Calu3 (cell line): ENCODE data around the gene BDKRB2. TPM values are rescaled to one million over a fixed set of nuclear protein-coding genes. Genes with fewer than 3 reads are reported as not detected.

Experiments
- BruUV-seq: library from RNA; stranded (reverse); fragments of 400-500 nt; replicated peaks from 2 replicates; lab custom pipeline; 2021; lab: Mats Ljungman, UMichigan
- CTCF ChIA-PET: fragments of 300-600 bp; sonication (Branson Sonifier 250); formaldehyde crosslinking; loops from one replicate; lab custom pipeline; 2022; ENCODE audit warnings: antibody characterized with exemption; lab: Charles Lee
- DNase-seq: peaks from one replicate; pipeline ENCODE4 v3.0.0; 2022
- H3K27ac Mint-ChIP-seq: one replicate; pipeline ENCODE4 v1.8.0; 2022; ENCODE audit warnings: mixed read lengths; ENCODE audit not compliant: unreplicated experiment
- H3K27me3 Mint-ChIP-seq: one replicate; pipeline ENCODE4 v1.8.0; 2022; ENCODE audit warnings: mixed read lengths; ENCODE audit not compliant: unreplicated experiment
- H3K36me3 Mint-ChIP-seq: one replicate; pipeline ENCODE4 v1.8.0; 2022; ENCODE audit warnings: mild to moderate bottlenecking, moderate library complexity, mixed read lengths; ENCODE audit not compliant: insufficient read depth, unreplicated experiment
- H3K4me1 Mint-ChIP-seq: one replicate; pipeline ENCODE4 v1.8.0; 2022; ENCODE audit warnings: mild to moderate bottlenecking, low read depth, mixed read lengths; ENCODE audit not compliant: unreplicated experiment
- H3K4me3 Mint-ChIP-seq: one replicate; pipeline ENCODE4 v1.8.0; 2022; ENCODE audit warnings: mild to moderate bottlenecking, low read depth, moderate library complexity, mixed read lengths; ENCODE audit not compliant: unreplicated experiment
- H3K9me3 Mint-ChIP-seq: one replicate; pipeline ENCODE4 v1.8.0; 2022; ENCODE audit warnings: low read depth, mixed read lengths; ENCODE audit not compliant: unreplicated experiment
- intact Hi-C: fragments of 100-400 bp; cut with micrococcal nuclease; formaldehyde crosslinking; loops from one replicate; pipeline ENCODE4 v1.10.0; 2022; ENCODE audit not compliant: unreplicated experiment
- total RNA-seq: library from RNA; stranded (reverse); gene quantifications from 2 replicates; pipeline ENCODE4 v1.2.3, GENCODE V29; 2022
- TF ChIP-seq, protein P1 (sequence below): fragments of 200-600 bp; IDR thresholded peaks from one replicate; pipeline ENCODE4 v1.8.0; 2022; ENCODE audit warnings: antibody characterized with exemption; ENCODE audit not compliant: unreplicated experiment

Gene BDKRB2
- total RNA-seq, 1 experiment from 2014 or later: 0.28 TPM

DNA sequence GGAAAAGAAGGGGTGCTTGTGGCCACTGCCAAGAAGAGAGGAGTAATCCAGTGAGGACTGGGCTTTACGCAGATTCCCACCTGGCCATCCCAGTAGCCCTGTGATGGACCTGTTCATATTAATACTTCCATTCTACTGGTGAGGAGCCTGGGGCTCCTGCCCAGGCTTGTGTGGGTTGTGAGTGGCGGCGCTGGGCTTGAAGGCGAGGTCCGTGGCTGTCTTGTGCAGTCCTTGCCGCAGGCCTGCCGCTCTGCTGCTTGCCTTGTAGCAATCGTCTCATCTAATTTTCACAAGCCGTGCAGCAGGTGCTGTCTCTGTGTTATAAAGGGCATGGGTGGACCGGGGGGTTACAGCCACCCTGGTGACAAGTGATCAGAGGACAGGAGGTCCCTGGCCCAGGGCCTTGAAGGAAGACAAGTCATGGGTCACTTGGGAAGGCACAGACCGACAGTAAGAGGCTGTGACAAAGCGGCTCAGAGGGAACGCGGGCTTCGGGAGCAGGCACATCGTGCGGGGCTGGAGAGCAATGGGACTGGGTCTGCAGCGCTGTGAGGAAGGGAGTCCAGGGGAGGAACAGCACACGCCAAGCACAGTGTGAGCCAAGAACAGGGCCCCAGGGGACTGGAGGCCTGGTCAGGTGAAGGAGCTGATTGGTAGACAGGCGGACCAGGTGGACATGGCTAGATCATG lies 7.3 kb upstream of the BDKRB2 start:
- BruUV-seq: no TSS peak
- Mint-ChIP-seq H3K9me3 (no peaks in the 10 kb centered on the region), H3K4me3 (no peak overlapping the region), H3K27me3 (peaks cover 18% of the 10 kb centered on the region), H3K4me1 (peaks cover 32% of the 10 kb centered on the region), H3K27ac (no peak overlapping the region), H3K36me3 (no peaks in the 10 kb centered on the region)
- TF ChIP-seq, protein P1, sequence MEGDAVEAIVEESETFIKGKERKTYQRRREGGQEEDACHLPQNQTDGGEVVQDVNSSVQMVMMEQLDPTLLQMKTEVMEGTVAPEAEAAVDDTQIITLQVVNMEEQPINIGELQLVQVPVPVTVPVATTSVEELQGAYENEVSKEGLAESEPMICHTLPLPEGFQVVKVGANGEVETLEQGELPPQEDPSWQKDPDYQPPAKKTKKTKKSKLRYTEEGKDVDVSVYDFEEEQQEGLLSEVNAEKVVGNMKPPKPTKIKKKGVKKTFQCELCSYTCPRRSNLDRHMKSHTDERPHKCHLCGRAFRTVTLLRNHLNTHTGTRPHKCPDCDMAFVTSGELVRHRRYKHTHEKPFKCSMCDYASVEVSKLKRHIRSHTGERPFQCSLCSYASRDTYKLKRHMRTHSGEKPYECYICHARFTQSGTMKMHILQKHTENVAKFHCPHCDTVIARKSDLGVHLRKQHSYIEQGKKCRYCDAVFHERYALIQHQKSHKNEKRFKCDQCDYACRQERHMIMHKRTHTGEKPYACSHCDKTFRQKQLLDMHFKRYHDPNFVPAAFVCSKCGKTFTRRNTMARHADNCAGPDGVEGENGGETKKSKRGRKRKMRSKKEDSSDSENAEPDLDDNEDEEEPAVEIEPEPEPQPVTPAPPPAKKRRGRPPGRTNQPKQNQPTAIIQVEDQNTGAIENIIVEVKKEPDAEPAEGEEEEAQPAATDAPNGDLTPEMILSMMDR: no peak
- intact Hi-C loops: no loop called here
- no peak for DNase-seq
- CTCF ChIA-PET: no interaction called here

DNA sequence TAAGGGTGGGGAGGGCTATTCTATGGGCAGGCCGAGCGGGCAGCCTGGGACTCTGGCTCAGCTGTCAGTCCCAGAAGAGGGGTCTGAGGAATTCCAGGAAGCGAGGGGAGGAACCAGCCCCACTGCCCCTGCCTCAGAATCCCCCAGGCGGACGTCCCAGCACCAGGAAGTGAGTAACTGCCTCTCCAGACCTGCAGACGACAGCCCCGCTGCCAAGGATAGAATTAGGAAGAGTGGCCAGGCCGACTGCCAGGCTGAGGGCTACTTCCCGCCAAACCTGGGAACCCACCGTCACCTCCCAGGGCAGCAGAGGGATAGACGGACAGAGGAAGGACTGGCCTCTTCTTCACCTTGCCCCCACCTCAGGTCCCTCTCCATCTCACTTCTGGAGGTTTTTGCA lies 6.7 kb upstream of the BDKRB2 start:
- TF ChIP-seq, protein P1: no peak
- Mint-ChIP-seq H3K36me3 (no peaks in the 10 kb centered on the region), H3K4me1 (peaks cover 32% of the 10 kb centered on the region), H3K27ac (no peak overlapping the region), H3K4me3 (no peak overlapping the region), H3K27me3 (peaks cover 18% of the 10 kb centered on the region), H3K9me3 (no peaks in the 10 kb centered on the region)
- DNase-seq: no peak
- BruUV-seq: no TSS peak
- intact Hi-C loops: no loop called here
- CTCF ChIA-PET: no interaction called here

DNA sequence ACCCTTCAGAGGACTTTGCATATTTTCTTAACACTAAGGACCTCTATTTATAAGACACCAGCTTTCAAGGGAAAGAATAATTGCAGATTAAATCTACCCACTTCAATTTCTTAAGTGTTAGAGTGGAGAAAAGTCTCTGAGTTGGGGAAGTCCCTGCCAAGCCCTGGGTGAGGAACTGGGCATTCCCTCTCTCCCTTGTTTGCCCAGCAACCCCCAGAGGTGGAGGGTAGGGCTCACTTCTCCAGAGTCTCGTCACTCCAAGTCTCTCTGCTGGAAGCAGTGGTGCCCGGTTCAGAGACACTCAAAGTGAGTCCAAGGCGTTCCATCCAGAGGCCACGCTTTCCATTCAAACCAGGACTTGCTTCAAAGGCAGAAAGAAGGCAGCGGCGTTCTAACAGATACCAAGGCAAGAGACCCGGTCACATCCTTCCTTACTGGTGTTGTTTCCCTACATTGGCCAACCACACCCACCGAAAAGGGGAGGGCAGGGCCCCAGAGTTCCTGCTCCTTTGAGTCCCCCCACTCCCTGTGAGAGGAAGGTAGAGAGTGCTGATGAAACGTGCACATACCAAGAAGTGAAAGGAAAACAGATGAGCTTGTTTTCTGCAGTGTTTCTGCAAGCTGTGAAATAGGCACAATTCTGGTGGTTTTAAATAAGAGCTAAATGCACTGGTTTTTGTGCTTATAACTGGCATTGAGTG lies 6.1 kb upstream of the BDKRB2 start:
- peaks cover 33% of the 10 kb centered on the region for H3K4me1 Mint-ChIP-seq
- peaks cover 20% of the 10 kb centered on the region for H3K27me3 Mint-ChIP-seq
- no peak overlapping the region for H3K27ac Mint-ChIP-seq
- H3K36me3 Mint-ChIP-seq: no peaks in the 10 kb centered on the region
- no peak overlapping the region for H3K4me3 Mint-ChIP-seq
- TF ChIP-seq, protein P1: no peak
- H3K9me3 Mint-ChIP-seq: no peaks in the 10 kb centered on the region
- DNase-seq: no peak
- CTCF ChIA-PET: interaction anchor here (0.5 to 0.7 kb wide), 2 partner anchors 13 to 17 kb away, joined by 3 read pairs; no protein-coding TSS in a partner anchor
- BruUV-seq: no TSS peak
- intact Hi-C loops: no loop called here

DNA sequence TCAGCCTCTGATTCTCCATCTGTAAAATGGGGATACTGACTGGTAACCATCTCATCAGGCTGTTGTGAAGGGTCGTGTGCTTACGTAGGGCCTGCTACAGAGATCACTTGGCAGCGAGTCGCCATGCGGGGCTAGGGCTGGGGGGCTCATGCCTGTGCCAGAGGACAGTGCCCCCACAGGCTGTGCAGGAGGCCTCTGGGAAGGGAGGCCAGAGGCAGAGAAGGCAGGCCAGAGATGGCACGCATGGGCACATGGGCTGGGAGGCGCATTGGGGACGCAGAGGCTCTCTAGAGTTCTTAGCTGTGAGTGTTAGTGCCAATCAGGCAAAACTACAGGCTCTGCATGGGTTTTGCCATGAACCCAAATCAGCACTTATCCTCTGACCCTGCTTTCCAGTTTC lies 3.5 kb upstream of the BDKRB2 start:
- TF ChIP-seq, protein P1: no peak
- intact Hi-C loops: loop anchor here (5.0 to 10.0 kb wide), 2 partner anchors 66 to 96 kb away; no protein-coding TSS in a partner anchor
- DNase-seq: no peak
- CTCF ChIA-PET: no interaction called here
- BruUV-seq: no TSS peak
- Mint-ChIP-seq H3K36me3 (peaks cover 8% of the 10 kb centered on the region), H3K9me3 (no peaks in the 10 kb centered on the region), H3K27ac (no peak overlapping the region), H3K4me1 (peaks cover 25% of the 10 kb centered on the region), H3K4me3 (no peak overlapping the region), H3K27me3 (peaks cover 20% of the 10 kb centered on the region)
